ENCODE data around the gene SH3RF3. TPM values are rescaled to one million over a fixed set of nuclear protein-coding genes. Genes with fewer than 3 reads are reported as not detected.

Gene SH3RF3
- total RNA-seq, 2 donors from 2014 or later: 1.4 to 17.0 TPM

DNA sequence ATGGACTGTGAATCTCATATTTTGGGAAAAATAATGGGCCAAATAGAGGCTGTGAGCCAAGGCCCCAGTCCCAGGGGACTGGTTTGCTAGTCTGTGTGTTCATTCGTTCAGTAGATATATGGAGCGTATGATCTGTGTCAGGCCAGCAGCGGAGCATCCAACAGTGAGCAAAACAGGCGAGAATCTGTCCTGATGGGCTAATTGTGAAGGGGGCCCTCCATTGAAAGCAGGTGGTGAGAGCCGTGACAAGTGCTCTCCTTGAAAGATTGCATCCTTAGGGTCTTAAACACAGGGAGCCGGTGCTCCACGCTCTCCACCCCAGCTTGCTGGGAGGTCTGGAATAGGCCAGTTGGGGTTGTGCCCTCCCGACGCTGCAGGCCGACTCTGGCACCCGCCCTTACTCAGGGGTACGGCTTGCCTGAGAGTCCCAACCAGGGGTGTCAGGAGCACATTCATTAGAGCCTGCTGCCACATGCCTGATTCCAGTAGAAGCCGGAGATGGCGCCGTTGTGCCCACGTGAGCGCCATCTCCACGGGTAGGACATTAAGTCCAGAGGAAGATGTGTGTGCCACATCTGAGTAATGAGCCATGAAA is 213.3 kb downstream of the SH3RF3 start:
- no peak for TF ChIP-seq POLR2AphosphoS5 (IDR thresholded peaks at IDR 0.05)
- TF ChIP-seq, protein P1, sequence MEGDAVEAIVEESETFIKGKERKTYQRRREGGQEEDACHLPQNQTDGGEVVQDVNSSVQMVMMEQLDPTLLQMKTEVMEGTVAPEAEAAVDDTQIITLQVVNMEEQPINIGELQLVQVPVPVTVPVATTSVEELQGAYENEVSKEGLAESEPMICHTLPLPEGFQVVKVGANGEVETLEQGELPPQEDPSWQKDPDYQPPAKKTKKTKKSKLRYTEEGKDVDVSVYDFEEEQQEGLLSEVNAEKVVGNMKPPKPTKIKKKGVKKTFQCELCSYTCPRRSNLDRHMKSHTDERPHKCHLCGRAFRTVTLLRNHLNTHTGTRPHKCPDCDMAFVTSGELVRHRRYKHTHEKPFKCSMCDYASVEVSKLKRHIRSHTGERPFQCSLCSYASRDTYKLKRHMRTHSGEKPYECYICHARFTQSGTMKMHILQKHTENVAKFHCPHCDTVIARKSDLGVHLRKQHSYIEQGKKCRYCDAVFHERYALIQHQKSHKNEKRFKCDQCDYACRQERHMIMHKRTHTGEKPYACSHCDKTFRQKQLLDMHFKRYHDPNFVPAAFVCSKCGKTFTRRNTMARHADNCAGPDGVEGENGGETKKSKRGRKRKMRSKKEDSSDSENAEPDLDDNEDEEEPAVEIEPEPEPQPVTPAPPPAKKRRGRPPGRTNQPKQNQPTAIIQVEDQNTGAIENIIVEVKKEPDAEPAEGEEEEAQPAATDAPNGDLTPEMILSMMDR (IDR thresholded peaks at IDR 0.05): no peak
- no peak for TF ChIP-seq POLR2A (IDR thresholded peaks at IDR 0.05)
- 90% methylated on average over 18 of the region's 18 CpGs for WGBS
- Histone ChIP-seq H3K4me3 (no peak overlapping the region), H3K36me3 (no peaks in the 10 kb centered on the region), H3K27me3 (replicated peaks; ENCODE audit: insufficient read depth) (no peaks in the 10 kb centered on the region), H3K9me3 (no peaks in the 10 kb centered on the region), H3K27ac (no peak overlapping the region), H3K4me1 (replicated peaks) (no peaks in the 10 kb centered on the region)
- no peak for DNase-seq (ENCODE audit: low spot score)
- intact Hi-C loops (cut with DNase I): no loop called here

DNA sequence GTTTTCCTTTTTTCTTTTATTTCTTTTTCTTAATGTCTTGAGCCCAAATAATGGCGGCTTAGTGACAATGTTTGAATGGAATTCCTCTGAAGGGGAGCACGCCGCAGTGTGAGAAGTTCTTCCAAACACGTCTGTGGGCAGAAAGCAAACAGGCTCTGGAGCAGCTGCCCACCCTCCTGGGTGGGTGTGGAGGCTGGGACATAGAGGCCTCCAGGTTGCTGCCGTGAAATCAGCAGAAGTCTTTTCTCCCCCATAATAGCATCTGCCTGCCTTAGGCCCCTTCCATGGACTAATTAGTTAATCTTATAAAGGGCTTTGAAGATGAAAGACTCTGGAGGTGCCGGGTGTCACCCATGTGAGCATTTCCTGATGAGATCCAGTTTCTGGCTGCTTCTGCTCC is 213.9 kb downstream of the SH3RF3 start:
- Histone ChIP-seq H3K9me3 (no peaks in the 10 kb centered on the region), H3K36me3 (no peaks in the 10 kb centered on the region), H3K4me3 (no peak overlapping the region), H3K27me3 (replicated peaks; ENCODE audit: insufficient read depth) (no peaks in the 10 kb centered on the region), H3K4me1 (replicated peaks) (no peaks in the 10 kb centered on the region), H3K27ac (no peak overlapping the region)
- 84% methylated on average over 6 of the region's 6 CpGs for WGBS
- DNase-seq (ENCODE audit: low spot score): no peak
- TF ChIP-seq POLR2AphosphoS5 (IDR thresholded peaks at IDR 0.05): no peak
- intact Hi-C loops (cut with DNase I): no loop called here

DNA sequence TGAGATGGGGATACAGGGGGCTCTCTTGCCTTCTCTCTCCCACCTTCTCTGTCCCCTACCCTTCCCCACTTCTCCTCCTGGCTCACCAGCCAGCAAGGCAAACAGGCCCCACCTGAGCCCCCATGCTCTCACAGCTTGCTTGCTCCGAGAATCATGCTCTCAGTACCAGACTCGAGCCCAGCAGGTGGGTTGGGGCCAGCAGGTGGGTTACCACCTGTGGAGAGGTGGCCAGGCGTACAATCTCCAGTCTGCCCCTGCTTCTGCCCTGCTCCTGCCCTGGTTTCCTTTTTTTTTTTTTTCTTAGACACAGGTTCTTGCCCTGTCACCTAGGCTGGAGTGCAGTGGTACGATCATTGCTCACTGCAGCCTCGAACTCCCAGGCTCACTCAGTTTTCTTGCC is 214.5 kb downstream of the SH3RF3 start:
- 96% methylated on average over 5 of the region's 5 CpGs for WGBS
- Histone ChIP-seq H3K4me3 (no peak overlapping the region), H3K27ac (no peak overlapping the region), H3K9me3 (no peaks in the 10 kb centered on the region), H3K27me3 (replicated peaks; ENCODE audit: insufficient read depth) (no peaks in the 10 kb centered on the region), H3K36me3 (no peaks in the 10 kb centered on the region), H3K4me1 (replicated peaks) (no peaks in the 10 kb centered on the region)
- intact Hi-C loops (cut with DNase I): no loop called here
- TF ChIP-seq POLR2AphosphoS5 (IDR thresholded peaks at IDR 0.05): no peak
- TF ChIP-seq, protein P1 (IDR thresholded peaks at IDR 0.05): no peak
- TF ChIP-seq POLR2A (IDR thresholded peaks at IDR 0.05): no peak
- DNase-seq (ENCODE audit: low spot score): no peak

DNA sequence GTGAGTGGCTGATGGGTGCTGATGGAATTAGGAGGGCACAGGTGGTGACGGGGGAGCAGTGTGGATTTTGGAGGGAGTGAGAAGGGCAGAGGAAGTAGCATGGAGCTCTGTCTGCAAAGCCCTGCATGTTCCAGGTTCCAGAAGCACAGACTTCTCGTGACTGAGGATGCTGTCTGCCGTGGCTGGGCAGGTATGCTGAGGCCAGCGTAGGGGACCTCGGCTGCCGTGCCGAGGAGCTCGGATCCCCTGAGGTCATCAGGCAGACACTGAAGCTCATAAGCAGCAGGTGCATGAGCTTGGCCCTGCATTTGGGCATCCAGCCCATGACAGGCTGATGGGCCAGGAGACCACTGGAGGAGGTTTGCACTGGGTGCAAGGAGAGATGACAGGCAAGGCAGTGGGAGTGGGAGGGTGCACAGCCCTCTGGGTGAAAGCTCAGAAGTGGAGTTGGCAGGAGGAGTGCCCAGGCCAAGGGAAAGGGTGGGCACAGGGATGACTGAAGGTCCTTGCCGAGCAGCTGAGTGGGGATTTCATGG is 215.3 kb downstream of the SH3RF3 start:
- DNase-seq (ENCODE audit: low spot score): no peak
- no peak for TF ChIP-seq POLR2A (IDR thresholded peaks at IDR 0.05)
- TF ChIP-seq, protein P1 (IDR thresholded peaks at IDR 0.05): no peak
- no peak for TF ChIP-seq POLR2AphosphoS5 (IDR thresholded peaks at IDR 0.05)
- intact Hi-C loops (cut with DNase I): no loop called here
- H3K4me1 ChIP-seq (replicated peaks): no peaks in the 10 kb centered on the region
- H3K4me3 ChIP-seq: no peak overlapping the region
- H3K9me3 ChIP-seq: no peaks in the 10 kb centered on the region
- WGBS: 83% methylated on average over 9 of the region's 9 CpGs
- H3K36me3 ChIP-seq: no peaks in the 10 kb centered on the region
- H3K27me3 ChIP-seq (replicated peaks; ENCODE audit: insufficient read depth): no peaks in the 10 kb centered on the region
- no peak overlapping the region for H3K27ac ChIP-seq

DNA sequence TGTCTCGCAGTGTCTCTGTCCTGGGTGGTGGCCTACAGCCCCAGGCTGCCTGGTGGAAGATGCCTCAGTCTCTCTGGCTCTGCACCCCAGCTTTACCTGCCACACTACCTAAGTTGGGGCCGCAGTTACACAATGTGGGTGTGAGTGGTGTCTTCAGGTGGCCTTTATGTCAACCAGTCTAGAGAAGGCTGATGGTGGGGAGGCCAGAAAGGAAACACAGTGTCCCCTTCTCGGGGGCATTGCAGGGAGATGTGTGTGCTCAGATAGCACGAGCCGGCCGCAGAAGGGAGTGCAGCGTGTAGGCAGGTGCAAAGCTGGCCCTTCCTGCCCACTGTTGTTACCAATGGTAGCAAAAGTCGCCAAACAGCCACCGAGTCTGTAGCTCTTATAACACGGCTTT is 216.1 kb downstream of the SH3RF3 start:
- DNase-seq (ENCODE audit: low spot score): no peak
- WGBS: 85% methylated on average over 10 of the region's 10 CpGs
- Histone ChIP-seq H3K4me1 (replicated peaks) (no peaks in the 10 kb centered on the region), H3K4me3 (no peak overlapping the region), H3K9me3 (no peaks in the 10 kb centered on the region), H3K27me3 (replicated peaks; ENCODE audit: insufficient read depth) (no peaks in the 10 kb centered on the region), H3K36me3 (no peaks in the 10 kb centered on the region), H3K27ac (no peak overlapping the region)
- TF ChIP-seq POLR2A (IDR thresholded peaks at IDR 0.05) (no peak), POLR2AphosphoS5 (IDR thresholded peaks at IDR 0.05) (no peak)
- TF ChIP-seq, protein P1 (IDR thresholded peaks at IDR 0.05): no peak
- intact Hi-C loops (cut with DNase I): no loop called here
